GM10266 (cell line): ENCODE results near the gene GCSAM.
"Not testable (repeated sequence)": the region's sequence is repeated elsewhere in the genome, so short reads cannot be mapped to it uniquely, and the experiment has no call there.

ENCODE experiments used
- DNase-seq: peaks from one replicate; pipeline ENCODE4 v3.0.0; 2012; ENCODE audit errors: extremely low spot score
- TF ChIP-seq, protein P1 (sequence below): IDR thresholded peaks from 2 replicates; pipeline ENCODE4 v1.5.1; 2012; ENCODE audit warnings: mild to moderate bottlenecking, low read depth; ENCODE audit not compliant: control insufficient read depth, insufficient read depth; ENCODE audit errors: missing control alignments

The GCSAM gene

DNA sequence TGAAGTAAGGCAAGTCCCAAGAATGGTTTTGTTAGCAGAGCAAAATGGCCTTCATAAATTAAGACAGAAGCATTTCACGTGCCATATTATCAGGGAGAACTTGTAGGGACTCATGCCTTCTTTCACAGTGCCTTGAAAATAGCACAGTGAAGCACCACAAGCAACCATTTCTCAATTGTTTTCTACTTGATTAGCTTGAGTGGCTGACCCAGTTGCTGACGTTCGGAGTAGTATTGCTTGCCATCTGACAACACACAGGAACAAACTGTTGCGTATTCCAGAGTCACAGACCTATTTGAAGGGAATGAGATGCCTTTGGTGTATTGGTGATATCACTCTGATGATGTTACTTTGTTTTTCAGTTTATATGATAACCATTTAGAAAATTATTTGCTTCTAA, 49.8 kb downstream of the GCSAM start:
- DNase-seq: no peak
- TF ChIP-seq, protein P1, sequence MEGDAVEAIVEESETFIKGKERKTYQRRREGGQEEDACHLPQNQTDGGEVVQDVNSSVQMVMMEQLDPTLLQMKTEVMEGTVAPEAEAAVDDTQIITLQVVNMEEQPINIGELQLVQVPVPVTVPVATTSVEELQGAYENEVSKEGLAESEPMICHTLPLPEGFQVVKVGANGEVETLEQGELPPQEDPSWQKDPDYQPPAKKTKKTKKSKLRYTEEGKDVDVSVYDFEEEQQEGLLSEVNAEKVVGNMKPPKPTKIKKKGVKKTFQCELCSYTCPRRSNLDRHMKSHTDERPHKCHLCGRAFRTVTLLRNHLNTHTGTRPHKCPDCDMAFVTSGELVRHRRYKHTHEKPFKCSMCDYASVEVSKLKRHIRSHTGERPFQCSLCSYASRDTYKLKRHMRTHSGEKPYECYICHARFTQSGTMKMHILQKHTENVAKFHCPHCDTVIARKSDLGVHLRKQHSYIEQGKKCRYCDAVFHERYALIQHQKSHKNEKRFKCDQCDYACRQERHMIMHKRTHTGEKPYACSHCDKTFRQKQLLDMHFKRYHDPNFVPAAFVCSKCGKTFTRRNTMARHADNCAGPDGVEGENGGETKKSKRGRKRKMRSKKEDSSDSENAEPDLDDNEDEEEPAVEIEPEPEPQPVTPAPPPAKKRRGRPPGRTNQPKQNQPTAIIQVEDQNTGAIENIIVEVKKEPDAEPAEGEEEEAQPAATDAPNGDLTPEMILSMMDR: no peak

DNA sequence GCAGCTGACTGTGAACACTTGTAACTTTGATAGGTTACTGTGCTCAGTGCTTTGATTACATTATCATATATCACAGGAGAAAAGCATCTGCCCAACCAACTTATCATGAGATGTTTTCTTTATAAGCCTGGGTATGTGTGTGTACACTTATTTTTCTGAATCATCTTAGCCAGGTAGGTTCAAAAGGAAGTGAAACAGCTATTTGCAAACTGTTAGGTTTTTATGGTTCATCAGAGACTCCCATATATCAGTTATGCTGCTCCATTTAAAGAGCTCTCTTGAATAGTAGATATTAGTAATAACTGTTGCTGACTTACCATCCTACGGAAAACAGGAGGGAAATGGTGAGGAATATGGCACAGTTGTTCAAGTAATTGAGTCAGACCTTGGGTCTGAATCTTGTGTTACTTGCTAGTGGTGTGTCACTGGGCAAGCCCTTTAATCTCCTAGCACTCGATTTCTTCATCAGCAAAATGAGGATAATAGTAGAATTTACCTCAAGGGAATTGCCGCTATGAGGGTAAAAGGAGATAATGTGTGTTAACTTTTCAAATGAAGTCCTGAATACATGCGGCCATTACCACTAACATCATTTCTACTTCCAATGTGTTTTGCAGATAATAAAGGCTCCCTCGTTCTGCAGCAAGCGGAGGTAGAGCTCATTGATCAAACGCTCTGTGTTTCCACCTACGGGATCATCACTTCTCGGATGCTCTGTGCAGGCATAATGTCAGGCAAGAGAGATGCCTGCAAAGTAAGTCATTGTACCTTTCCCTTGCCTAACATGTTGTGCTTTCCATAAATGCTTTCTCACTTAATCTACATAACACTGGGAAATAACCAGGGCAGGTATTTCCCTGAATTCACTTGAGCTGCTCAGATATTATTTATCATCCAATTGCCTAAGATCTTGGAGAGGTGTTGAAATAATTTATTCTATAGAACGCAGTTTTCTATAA, 54.6 kb downstream of the GCSAM start:
- DNase-seq: no peak

DNA sequence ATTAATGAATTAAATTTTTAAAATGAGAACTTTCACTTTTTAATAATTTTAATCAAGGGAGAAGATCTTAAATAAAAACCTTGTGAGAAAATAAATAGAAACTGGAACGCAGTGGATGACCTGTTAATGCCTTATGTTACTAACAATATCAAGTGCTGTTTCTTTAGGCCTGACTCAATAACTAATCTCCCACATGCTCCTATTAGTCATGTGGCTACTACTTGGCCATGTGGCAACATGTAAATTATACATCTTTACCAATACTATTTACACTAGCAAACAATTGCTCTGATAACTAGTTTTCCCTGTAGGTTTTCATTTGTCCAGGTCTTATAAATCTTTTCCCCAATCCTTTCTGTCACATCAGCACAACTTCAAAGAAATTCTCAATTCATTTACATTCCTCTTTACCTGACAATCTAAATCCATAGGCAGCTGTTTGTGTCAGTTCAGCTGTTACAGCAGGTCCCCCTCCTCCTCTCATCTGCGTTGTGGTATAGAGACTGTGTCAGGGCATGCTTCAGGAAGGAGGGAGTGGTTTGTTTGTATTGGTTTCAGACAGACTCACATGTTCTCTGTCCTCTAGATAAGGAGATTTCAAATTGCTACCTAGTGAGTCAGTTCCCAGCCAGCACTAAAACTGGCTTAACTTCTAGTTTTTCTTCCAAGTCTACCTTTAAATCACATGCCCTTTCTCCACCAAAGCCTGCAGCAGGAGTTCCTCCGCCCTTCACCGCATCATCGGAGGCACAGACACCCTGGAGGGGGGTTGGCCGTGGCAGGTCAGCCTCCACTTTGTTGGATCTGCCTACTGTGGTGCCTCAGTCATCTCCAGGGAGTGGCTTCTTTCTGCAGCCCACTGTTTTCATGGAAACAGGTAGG, 58.2 kb downstream of the GCSAM start:
- peak; percentile 47 for DNase-seq
- TF ChIP-seq, protein P1: no peak

More for the DNA sequence above, 54.6 kb downstream of the GCSAM start:
- TF ChIP-seq, protein P1: no peak

DNA sequence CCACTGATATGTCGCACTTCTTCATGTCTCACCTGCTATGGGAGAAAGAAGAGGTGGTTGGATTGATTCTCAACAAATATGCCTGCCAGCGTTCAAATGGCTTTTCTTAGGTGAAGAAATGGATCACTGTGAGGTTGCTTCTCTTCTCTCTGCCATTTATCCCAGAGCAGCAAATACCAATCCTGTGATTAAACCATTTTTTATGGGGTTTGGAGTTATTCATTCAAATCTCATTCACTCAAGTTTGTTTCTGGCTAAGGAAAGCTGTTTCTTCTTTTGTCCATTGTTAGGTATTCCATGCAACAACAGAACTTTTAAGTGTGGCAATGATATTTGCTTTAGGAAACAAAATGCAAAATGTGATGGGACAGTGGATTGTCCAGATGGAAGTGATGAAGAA, 59.0 kb downstream of the GCSAM start:
- TF ChIP-seq, protein P1: no peak
- DNase-seq: no peak

DNA sequence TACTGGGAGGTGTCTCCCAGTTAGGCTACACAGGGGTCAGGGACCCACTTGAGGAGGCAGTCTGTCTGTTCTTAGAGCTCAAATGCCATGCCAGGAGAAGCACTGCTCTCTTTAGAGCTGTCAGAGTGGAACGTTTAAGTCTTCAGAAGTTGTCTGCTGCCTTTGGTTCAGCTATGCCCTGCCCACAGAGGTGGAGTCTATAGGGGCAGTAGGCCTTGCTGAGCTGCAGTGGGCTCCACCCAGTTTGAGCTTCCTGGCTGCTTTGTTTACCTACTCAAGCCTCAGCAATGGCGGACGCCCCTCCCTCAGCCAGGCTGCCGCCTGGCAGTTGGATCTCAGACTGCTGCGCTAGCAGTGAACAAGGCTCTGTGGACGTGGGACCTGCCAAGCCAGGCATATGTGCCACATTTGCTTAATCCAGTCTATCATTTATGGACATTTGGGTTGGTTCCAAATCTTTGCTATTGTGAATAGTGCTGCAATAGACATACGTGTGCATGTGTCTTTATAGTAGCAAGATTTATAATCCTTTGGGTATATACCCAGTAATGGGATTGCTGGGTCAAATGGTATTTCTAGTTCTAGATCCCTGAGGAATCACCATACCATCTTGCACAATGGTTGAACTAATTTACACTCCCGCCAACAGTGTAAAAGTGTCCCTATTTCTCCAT, 60.5 kb downstream of the GCSAM start:
- DNase-seq: not testable (repeated sequence)
